GM12874 (cell line): Measurements from ENCODE around the gene HJV.

ENCODE experiments used
- TF ChIP-seq, protein P1 (sequence below): IDR thresholded peaks from 2 replicates; pipeline ENCODE4 v1.5.1; 2011; ENCODE audit warnings: low read depth, mild to moderate bottlenecking, control low read depth, low read length, moderate library complexity; ENCODE audit not compliant: insufficient read depth

HJV gene

DNA sequence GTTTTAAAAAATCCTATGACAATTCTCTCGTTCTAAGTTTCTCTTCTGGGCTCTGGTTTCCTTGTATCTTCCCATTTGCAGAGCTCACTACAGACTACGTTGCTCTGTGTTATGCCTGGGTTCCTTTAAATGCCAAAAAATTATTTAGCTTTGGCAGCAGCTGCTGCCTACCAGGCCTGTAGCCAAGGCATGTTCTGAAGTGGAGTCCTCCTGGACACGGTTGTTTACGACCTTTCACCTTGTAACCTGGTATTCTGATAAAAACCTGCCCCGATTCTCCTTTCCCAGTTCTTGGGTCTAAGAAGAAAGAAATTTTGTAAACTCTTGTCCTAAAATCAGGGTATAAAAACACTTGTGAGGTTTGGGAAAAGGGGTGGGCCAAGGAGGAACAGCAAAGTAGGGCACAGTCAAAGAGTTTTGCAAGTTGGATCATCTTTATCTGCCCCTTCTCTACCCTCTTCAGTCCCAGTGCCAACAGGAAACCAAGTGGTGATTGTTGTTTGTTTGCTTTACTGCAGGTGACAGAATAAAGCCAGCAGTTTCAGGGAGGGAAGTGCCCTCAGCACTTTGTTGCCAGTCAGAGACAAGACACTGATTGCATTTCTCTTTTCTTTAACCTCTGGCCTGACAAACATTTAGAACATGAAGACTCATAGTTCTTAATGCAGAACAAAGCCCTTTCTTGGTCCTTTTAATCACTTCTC is 22.1 kb downstream of the HJV start:
- TF ChIP-seq, protein P1, sequence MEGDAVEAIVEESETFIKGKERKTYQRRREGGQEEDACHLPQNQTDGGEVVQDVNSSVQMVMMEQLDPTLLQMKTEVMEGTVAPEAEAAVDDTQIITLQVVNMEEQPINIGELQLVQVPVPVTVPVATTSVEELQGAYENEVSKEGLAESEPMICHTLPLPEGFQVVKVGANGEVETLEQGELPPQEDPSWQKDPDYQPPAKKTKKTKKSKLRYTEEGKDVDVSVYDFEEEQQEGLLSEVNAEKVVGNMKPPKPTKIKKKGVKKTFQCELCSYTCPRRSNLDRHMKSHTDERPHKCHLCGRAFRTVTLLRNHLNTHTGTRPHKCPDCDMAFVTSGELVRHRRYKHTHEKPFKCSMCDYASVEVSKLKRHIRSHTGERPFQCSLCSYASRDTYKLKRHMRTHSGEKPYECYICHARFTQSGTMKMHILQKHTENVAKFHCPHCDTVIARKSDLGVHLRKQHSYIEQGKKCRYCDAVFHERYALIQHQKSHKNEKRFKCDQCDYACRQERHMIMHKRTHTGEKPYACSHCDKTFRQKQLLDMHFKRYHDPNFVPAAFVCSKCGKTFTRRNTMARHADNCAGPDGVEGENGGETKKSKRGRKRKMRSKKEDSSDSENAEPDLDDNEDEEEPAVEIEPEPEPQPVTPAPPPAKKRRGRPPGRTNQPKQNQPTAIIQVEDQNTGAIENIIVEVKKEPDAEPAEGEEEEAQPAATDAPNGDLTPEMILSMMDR = no peak

DNA sequence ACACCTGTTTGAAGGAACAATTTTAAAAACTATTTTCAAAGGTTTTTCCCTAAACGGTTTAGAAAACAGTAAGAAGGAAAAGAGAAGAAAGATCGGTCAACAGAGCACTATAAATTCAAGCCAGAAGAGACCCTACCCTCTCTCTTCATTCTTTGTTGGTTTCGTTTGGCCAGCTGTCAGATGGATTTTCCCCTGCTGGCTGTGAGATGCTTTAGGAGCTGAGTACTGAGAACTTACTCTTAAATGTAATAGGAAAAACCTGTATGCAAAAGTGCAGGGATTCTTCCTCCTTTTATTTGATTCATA is 23.9 kb downstream of the HJV start:
- TF ChIP-seq, protein P1 = no peak

DNA sequence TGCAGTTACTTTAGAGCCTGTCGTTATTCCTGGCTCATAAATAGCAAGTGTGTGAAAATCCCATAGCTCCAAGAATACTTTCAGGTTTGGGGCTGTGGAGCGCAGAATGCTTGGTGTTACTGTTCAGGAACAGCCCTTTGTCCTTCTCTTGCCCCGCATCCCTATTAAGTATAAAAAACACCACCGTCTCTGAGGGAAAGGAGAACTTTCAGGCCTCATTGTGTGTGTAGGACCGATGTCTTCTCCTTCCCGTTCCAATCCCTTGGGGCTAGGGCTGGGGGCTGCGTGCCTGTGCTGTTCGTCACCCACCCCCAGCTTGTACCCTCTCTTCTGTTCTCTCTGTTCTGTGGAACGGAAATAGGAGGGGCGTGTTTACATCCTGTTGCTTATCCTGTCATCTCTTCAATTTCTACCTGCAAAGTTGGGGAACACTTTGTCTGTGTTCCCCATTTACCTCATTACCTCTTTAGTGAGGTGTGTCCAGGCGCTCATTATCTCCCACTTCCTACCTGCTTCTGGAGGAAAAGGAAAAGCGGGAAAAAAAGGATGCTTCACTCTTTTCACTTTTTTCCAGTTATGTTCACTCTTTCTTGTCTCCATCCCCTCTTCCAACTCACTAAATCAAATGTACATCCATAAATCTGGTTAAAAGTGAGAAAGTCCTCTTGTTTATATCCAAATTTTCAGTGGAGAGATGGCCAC is 24.4 kb downstream of the HJV start:
- TF ChIP-seq, protein P1 = no peak

DNA sequence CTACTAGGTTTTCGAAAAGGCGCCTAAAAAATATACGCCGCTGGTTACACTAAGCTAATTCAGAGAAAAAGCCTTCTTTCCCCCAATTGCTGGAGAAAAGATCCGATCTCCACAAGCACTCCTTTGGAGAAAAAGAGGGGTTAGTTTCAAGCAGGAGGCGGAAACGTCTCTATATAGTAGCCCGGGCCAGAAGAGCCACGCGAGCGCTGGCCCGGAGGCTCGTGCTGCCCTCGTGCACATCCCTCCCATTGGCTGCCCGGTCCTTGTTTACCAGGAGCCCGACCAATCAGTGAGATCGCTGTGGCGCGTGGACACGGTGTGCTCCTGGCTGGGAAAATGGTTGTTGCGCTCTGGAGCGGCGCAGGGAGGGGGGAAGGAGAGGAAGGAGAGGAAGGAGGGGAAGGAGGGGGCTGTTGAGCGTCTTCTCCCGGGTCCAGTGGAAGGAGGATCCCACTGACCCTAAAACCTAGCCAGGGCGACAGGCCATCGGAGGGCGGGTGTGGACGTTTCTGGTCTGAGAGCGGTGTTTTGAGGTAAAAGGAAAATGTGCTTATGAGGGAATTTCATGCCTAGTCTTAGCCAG is 25.0 kb downstream of the HJV start, which contains the start of gene TXNIP:
Gene TXNIP, minus strand, starts transcription at position 147 of the 583 bp plus-strand sequence. CDS start 313 bp downstream, outside the sequence.
- TF ChIP-seq, protein P1 = no peak

DNA sequence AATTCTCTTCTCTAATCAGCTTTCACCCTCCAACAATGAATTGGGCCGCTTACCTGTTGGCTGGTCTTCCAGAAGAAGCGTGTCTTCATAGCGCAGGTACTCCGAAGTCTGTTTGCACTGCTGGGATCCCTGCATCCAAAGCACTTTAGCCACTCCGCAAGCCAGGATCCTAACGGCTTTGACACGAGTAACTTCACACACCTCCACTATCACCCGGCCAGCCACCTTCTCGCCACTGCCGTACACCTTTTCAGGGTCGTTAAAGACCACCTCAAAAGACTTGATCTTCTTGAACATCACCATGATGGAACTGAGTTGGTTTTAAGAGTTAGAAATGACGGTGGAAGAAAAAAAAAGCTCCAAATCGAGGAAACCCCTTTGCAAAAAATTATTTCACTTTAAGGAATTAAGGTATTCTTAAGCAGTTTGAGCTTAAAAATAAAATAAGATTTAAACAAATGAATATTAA is 25.5 kb downstream of the HJV start:
- TF ChIP-seq, protein P1 = no peak

DNA sequence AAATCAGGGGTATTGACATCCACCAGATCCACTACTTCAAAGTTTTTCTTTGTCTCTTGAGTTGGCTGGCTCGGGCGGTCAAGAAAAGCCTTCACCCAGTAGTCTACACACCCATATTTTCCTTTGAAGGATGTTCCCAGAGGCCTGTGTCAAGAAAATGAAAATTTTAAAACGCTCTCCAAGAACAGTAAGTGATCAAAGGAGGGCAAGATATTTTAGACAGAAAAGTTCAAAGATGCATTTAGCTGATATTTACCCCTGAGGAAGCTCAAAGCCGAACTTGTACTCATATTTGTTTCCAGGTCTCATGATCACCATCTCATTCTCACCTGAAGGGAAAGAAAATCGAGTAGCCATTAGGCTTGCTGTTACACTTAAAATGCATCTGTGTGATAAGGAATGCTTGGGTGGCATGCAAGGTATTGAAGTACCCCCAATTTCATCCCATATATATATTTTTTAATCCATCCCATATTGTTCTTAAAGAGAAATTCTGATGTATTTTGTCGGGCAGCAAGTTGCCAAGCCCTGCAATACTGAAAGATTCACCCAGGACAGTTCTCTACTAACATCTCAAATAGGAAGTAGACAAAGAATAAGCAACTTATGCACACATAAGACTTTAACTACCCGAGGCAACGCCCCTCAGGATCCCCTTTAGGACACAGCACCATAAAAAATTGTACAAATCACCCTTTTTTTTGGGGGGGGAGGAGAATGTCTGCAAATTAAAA is 26.2 kb downstream of the HJV start:
- TF ChIP-seq, protein P1 = no peak
